ENCODE results near the gene ALK.

The ALK gene

DNA sequence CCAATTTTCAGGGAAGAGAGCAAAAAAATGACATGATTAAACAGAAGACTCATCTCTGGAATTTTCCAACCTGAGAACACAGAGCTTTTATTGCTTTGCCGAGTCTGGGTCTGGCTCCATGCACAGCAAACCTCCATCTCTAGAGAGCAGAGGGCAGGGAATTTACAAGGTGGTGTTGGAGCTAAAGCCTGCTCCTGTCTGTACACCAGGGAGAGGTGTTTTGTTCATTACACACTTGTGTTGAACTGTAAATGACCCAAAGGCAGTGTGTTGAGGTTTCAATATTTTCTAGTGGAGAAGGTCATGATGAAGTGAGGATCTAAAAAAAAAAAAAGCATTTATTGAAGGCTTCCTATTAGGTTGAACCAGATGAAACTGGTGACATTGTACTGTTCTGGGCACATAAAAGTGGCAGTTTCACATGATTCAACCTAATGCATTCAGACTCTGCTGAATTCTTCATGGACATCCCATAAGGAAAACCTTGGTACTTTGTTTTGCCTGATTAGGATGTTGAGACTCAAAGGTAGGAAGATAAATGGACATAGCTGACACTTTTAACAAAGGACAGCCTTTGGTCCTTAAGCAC, 567.9 kb downstream of the ALK start (continued):
- no peak for TF ChIP-seq ZFP37 (tag by site-specific recombination; IDR thresholded peaks at IDR 0.05)
- TF ChIP-seq, protein P1, sequence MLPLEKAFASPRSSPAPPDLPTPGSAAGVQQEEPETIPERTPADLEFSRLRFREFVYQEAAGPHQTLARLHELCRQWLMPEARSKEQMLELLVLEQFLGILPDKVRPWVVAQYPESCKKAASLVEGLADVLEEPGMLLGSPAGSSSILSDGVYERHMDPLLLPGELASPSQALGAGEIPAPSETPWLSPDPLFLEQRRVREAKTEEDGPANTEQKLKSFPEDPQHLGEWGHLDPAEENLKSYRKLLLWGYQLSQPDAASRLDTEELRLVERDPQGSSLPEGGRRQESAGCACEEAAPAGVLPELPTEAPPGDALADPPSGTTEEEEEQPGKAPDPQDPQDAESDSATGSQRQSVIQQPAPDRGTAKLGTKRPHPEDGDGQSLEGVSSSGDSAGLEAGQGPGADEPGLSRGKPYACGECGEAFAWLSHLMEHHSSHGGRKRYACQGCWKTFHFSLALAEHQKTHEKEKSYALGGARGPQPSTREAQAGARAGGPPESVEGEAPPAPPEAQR (tag by site-specific recombination; IDR thresholded peaks at IDR 0.05) = no peak

DNA sequence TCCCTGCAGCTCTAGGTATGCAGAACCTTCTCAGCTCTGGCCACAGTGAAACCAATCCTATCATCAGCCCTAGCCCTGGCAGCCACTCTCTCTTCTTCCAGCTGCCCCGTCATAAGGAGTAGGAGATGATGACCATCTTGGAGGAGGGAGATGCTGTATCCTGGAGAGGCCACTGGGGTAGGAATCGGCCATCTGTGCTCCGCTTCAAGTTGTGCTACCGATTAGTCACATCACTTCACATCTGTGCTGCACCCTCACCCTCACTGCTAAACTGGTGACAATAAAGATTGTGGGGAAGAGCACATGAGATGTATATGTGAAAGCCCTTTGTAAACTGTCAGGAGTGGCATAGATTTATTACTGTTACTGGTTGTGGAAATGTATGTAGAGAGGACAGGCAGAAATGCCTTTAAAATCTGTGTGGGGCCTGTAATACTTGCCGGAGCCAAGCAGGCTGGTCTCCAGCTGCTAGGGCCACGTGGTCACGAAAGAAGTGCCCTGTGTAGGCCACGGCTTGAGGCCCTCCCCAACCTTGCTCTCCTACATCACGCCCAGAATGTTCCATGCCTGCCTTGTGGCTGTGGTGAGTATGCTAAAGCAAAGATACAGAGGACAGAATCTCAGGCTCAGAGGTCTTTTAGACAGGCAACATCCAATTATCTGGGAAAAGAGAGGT, 569.3 kb downstream of the ALK start:
- Histone ChIP-seq H3K4me1 (ENCODE audit: control insufficient read depth, insufficient read depth, low read length) (no peaks in the 10 kb centered on the region), H3K4me3 (ENCODE audit: low read depth, low read length) (no peak overlapping the region), H3K9me3 (ENCODE audit: control insufficient read depth, insufficient read depth, low read depth, low read length) (no peaks in the 10 kb centered on the region), H3K27ac (ENCODE audit: extremely low read depth, low read depth, low read length) (no peak overlapping the region), H3K36me3 (ENCODE audit: control insufficient read depth in 2 of 2, insufficient read depth in 1 of 2, low read length in 2 of 2) (no peaks in the 10 kb centered on the region)
- TF ChIP-seq ZNF658 (tag by site-specific recombination; IDR thresholded peaks at IDR 0.05) (no peak), ZNF530 (tag by site-specific recombination; IDR thresholded peaks at IDR 0.05; ENCODE audit: low read depth) (no peak)
- CTCF ChIA-PET = no interaction called here
- POLR2A ChIA-PET = no interaction called here

DNA sequence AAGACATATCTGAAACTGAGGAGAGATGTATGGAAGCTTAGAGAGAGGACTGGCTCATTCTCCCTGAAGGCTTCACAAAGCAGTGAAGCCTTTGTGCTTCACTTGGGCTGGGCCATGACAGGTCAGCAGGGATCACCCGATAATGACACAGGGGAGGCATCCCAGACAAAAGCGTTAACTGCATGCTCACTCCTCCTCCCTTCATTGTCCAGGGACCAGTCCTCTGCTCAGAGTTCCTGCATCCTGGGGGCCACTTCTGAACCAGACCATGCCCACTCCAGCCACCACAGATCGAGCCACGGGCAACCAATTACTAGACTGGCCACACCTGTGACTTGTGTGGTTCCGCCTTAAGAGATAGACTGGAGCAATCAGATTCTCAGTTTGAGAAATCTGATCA, 570.1 kb downstream of the ALK start:
- H3K4me3 ChIP-seq (ENCODE audit: low read depth, low read length) = no peak overlapping the region
- ChIA-PET CTCF (no interaction called here), POLR2A (no interaction called here)
- no peaks in the 10 kb centered on the region for H3K4me1 ChIP-seq (ENCODE audit: control insufficient read depth, insufficient read depth, low read length)
- H3K36me3 ChIP-seq (ENCODE audit: control insufficient read depth in 2 of 2, insufficient read depth in 1 of 2, low read length in 2 of 2) = no peaks in the 10 kb centered on the region
- H3K9me3 ChIP-seq (ENCODE audit: control insufficient read depth, insufficient read depth, low read depth, low read length) = no peaks in the 10 kb centered on the region
- H3K27ac ChIP-seq (ENCODE audit: extremely low read depth, low read depth, low read length) = no peak overlapping the region
- TF ChIP-seq ZNF138 (tag by site-specific recombination; IDR thresholded peaks at IDR 0.05; ENCODE audit: borderline replicate concordance) (no peak), MZF1 (tag by site-specific recombination; IDR thresholded peaks at IDR 0.05; ENCODE audit: borderline replicate concordance) (no peak), ZNF530 (tag by site-specific recombination; IDR thresholded peaks at IDR 0.05; ENCODE audit: low read depth) (no peak), ZNF664 (tag by site-specific recombination; IDR thresholded peaks at IDR 0.05) (no peak), ZBTB1 (tag by site-specific recombination; IDR thresholded peaks at IDR 0.05) (no peak), ZNF133 (tag by site-specific recombination; IDR thresholded peaks at IDR 0.05) (no peak), ZNF366 (tag by site-specific recombination; conservative IDR thresholded peaks at IDR 0.05) (no peak), ZNF433 (tag by site-specific recombination; IDR thresholded peaks at IDR 0.05; ENCODE audit: low read depth) (no peak), ZFP3 (tag by site-specific recombination; IDR thresholded peaks at IDR 0.05; ENCODE audit: low read depth) (no peak), ZBTB8A (tag by site-specific recombination; IDR thresholded peaks at IDR 0.05) (no peak), ZNF549 (tag by site-specific recombination; IDR thresholded peaks at IDR 0.05) (no peak)
- TF ChIP-seq, protein P2, sequence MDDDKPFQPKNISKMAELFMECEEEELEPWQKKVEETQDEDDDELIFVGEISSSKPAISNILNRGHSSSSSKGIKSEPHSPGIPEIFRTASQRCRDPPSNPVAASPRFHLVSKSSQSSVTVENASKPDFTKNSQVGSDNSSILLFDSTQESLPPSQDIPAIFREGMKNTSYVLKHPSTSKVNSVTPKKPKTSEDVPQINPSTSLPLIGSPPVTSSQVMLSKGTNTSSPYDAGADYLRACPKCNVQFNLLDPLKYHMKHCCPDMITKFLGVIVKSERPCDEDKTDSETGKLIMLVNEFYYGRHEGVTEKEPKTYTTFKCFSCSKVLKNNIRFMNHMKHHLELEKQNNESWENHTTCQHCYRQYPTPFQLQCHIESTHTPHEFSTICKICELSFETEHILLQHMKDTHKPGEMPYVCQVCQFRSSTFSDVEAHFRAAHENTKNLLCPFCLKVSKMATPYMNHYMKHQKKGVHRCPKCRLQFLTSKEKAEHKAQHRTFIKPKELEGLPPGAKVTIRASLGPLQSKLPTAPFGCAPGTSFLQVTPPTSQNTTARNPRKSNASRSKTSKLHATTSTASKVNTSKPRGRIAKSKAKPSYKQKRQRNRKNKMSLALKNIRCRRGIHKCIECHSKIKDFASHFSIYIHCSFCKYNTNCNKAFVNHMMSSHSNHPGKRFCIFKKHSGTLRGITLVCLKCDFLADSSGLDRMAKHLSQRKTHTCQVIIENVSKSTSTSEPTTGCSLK (tag by site-specific recombination; IDR thresholded peaks at IDR 0.05) = no peak
- TF ChIP-seq, protein P3, sequence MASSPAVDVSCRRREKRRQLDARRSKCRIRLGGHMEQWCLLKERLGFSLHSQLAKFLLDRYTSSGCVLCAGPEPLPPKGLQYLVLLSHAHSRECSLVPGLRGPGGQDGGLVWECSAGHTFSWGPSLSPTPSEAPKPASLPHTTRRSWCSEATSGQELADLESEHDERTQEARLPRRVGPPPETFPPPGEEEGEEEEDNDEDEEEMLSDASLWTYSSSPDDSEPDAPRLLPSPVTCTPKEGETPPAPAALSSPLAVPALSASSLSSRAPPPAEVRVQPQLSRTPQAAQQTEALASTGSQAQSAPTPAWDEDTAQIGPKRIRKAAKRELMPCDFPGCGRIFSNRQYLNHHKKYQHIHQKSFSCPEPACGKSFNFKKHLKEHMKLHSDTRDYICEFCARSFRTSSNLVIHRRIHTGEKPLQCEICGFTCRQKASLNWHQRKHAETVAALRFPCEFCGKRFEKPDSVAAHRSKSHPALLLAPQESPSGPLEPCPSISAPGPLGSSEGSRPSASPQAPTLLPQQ (tag by site-specific recombination; IDR thresholded peaks at IDR 0.05) = no peak
- TF ChIP-seq, protein P4, sequence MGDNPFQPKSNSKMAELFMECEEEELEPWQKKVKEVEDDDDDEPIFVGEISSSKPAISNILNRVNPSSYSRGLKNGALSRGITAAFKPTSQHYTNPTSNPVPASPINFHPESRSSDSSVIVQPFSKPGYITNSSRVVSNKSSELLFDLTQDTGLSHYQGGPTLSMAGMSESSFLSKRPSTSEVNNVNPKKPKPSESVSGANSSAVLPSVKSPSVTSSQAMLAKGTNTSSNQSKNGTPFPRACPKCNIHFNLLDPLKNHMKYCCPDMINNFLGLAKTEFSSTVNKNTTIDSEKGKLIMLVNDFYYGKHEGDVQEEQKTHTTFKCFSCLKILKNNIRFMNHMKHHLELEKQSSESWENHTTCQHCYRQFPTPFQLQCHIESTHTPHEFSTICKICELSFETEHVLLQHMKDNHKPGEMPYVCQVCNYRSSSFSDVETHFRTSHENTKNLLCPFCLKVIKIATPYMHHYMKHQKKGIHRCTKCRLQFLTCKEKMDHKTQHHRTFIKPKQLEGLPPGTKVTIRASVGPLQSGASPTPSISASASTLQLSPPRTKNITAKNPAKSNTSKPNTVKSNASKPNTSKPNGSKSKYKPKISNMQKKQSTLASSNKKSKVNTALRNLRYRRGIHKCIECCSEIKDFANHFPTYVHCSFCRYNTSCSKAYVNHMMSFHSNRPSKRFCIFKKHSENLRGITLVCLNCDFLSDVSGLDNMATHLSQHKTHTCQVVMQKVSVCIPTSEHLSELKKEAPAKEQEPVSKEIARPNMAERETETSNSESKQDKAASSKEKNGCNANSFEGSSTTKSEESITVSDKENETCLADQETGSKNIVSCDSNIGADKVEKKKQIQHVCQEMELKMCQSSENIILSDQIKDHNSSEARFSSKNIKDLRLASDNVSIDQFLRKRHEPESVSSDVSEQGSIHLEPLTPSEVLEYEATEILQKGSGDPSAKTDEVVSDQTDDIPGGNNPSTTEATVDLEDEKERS (tag by site-specific recombination; IDR thresholded peaks at IDR 0.05) = no peak
- TF ChIP-seq, protein P5, sequence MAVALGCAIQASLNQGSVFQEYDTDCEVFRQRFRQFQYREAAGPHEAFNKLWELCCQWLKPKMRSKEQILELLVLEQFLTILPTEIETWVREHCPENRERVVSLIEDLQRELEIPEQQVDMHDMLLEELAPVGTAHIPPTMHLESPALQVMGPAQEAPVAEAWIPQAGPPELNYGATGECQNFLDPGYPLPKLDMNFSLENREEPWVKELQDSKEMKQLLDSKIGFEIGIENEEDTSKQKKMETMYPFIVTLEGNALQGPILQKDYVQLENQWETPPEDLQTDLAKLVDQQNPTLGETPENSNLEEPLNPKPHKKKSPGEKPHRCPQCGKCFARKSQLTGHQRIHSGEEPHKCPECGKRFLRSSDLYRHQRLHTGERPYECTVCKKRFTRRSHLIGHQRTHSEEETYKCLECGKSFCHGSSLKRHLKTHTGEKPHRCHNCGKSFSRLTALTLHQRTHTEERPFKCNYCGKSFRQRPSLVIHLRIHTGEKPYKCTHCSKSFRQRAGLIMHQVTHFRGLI (tag by site-specific recombination; IDR thresholded peaks at IDR 0.05) = no peak
- TF ChIP-seq, protein P6, sequence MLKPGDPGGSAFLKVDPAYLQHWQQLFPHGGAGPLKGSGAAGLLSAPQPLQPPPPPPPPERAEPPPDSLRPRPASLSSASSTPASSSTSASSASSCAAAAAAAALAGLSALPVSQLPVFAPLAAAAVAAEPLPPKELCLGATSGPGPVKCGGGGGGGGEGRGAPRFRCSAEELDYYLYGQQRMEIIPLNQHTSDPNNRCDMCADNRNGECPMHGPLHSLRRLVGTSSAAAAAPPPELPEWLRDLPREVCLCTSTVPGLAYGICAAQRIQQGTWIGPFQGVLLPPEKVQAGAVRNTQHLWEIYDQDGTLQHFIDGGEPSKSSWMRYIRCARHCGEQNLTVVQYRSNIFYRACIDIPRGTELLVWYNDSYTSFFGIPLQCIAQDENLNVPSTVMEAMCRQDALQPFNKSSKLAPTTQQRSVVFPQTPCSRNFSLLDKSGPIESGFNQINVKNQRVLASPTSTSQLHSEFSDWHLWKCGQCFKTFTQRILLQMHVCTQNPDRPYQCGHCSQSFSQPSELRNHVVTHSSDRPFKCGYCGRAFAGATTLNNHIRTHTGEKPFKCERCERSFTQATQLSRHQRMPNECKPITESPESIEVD (tag by site-specific recombination; IDR thresholded peaks at IDR 0.05) = no peak

Measured in HEK293 (cell line).